ENCODE measurements around the gene PRKCE. TPM values are rescaled to one million over a fixed set of nuclear protein-coding genes. Genes with fewer than 3 reads are reported as not detected.

PRKCE gene
- total RNA-seq, 1 experiment from 2014 or later, result 14.8 TPM

DNA sequence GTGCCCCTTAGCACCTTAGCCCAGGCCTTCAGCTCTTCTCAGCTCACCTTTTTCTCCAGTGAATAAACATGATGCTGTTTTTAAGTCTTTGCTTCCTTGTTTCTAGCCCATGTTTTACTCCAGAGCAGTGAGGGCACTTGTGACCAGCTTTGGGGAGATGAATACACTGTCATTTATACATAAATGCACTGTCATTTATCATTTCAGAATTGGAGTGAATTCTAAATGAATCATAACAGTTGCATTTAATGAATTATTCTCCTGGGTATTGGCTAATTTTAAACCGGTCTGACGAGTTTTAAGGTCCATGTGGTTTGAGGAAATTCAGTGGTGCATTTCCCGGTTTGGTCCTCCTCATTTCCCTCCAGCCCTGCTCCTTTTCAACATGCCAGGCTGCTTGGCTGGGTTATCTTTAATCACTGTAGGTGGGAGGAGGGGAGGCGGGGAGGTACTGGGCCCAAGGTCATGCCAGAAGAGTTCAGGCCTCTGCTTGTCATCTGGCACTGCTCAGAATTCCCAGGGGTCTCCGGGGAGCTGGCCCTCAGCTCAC is 23.9 kb downstream of the PRKCE start (continued):
- peak; percentile 24; the same call in 1 of the 2 replicates for TF ChIP-seq POLR2AphosphoS5 (IDR thresholded peaks at IDR 0.05; ENCODE audit: low read depth, low read length)
- TF ChIP-seq, protein P1, sequence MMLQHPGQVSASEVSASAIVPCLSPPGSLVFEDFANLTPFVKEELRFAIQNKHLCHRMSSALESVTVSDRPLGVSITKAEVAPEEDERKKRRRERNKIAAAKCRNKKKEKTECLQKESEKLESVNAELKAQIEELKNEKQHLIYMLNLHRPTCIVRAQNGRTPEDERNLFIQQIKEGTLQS (IDR thresholded peaks at IDR 0.05), result no peak; the same call in 1 of the 2 replicates

DNA sequence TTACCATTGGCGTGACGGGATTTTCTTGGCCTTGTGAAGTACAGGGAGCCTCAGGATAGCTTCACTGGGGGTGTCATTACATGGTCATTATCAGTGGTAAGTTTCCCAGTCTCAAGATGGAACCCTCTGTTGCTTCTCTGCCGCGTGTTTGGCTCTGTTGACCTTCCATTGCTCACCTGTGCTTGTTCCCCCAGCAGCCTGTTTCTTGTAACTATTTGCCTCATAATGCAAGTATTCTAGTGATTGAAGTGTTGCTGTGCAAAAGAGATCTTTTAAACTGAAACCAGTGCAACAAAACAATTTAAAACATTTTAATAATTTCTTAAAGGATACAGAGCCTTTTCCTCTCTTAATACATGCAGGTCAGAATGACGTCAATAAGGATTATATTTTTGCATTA is 24.6 kb downstream of the PRKCE start:
- Histone ChIP-seq H2AFZ (ENCODE audit: low read depth, low read length, poor library complexity, severe bottlenecking) (no peak overlapping the region), H3K4me2 (ENCODE audit: low read length) (peak overlapping the region; percentile 68), H3K4me1 (ENCODE audit: control insufficient read depth in 1 of 2, insufficient read depth in 2 of 2, low read length in 2 of 2) (peaks cover 28 to 58% of the 10 kb centered on the region in 2 experiments), H3K9me3 (ENCODE audit: control insufficient read depth in 1 of 2, insufficient read depth in 1 of 2, low read depth in 1 of 2, low read length in 2 of 2) (no peaks in the 10 kb centered on the region), H3K9me2 (ENCODE audit: insufficient read depth) (no peaks in the 10 kb centered on the region), H3K79me2 (ENCODE audit: insufficient read depth, low read length) (peaks cover 36% of the 10 kb centered on the region), H3K27me3 (ENCODE audit: insufficient read depth, low read length) (no peaks in the 10 kb centered on the region), H3K36me3 (ENCODE audit: control insufficient read depth in 1 of 2, insufficient read depth in 2 of 2, low read length in 2 of 2) (no peaks in the 10 kb centered on the region), H3K9ac (ENCODE audit: low read length) (peak overlapping the region; percentile 37; the same call in 1 of the 2 replicates), H3K27ac (ENCODE audit: low read depth, low read length) (peak overlapping the region; percentile 75), H3K4me3 (replicated peaks in 1 of 2; ENCODE audit: low read depth in 1 of 2, low read length in 2 of 2) (no peak overlapping the region), H4K20me1 (ENCODE audit: insufficient read depth) (no peaks in the 10 kb centered on the region)
- no peak for TF ChIP-seq YY1 (IDR thresholded peaks at IDR 0.05; ENCODE audit: extremely low read depth, insufficient replicate concordance, low read depth, low read length)
- TF ChIP-seq ZNF274 (IDR thresholded peaks at IDR 0.05; ENCODE audit: low read depth, low read length), result no peak
- TF ChIP-seq, protein P2, sequence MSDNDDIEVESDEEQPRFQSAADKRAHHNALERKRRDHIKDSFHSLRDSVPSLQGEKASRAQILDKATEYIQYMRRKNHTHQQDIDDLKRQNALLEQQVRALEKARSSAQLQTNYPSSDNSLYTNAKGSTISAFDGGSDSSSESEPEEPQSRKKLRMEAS (IDR thresholded peaks at IDR 0.05), result no peak
- TF ChIP-seq JUND (IDR thresholded peaks at IDR 0.05), result no peak
- no peak for TF ChIP-seq SRF (IDR thresholded peaks at IDR 0.05; ENCODE audit: low read depth)
- no peak for TF ChIP-seq POLR2A (IDR thresholded peaks at IDR 0.05; ENCODE audit: borderline replicate concordance, extremely low read depth, insufficient read depth, insufficient read length)
- no peak for TF ChIP-seq CEBPB (IDR thresholded peaks at IDR 0.05; ENCODE audit: low read depth)
- TF ChIP-seq, protein P3, sequence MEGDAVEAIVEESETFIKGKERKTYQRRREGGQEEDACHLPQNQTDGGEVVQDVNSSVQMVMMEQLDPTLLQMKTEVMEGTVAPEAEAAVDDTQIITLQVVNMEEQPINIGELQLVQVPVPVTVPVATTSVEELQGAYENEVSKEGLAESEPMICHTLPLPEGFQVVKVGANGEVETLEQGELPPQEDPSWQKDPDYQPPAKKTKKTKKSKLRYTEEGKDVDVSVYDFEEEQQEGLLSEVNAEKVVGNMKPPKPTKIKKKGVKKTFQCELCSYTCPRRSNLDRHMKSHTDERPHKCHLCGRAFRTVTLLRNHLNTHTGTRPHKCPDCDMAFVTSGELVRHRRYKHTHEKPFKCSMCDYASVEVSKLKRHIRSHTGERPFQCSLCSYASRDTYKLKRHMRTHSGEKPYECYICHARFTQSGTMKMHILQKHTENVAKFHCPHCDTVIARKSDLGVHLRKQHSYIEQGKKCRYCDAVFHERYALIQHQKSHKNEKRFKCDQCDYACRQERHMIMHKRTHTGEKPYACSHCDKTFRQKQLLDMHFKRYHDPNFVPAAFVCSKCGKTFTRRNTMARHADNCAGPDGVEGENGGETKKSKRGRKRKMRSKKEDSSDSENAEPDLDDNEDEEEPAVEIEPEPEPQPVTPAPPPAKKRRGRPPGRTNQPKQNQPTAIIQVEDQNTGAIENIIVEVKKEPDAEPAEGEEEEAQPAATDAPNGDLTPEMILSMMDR (IDR thresholded peaks at IDR 0.05 in 2 of 3, conservative IDR thresholded peaks at IDR 0.05 in 1 of 3; ENCODE audit: borderline replicate concordance in 1 of 3, insufficient read depth in 1 of 3, low read depth in 2 of 3, low read length in 2 of 3), result no peak
- TF ChIP-seq SIN3A (IDR thresholded peaks at IDR 0.05; ENCODE audit: low read depth), result no peak
- no peak for TF ChIP-seq POLR2AphosphoS5 (IDR thresholded peaks at IDR 0.05; ENCODE audit: low read depth, low read length)
- TF ChIP-seq, protein P4, sequence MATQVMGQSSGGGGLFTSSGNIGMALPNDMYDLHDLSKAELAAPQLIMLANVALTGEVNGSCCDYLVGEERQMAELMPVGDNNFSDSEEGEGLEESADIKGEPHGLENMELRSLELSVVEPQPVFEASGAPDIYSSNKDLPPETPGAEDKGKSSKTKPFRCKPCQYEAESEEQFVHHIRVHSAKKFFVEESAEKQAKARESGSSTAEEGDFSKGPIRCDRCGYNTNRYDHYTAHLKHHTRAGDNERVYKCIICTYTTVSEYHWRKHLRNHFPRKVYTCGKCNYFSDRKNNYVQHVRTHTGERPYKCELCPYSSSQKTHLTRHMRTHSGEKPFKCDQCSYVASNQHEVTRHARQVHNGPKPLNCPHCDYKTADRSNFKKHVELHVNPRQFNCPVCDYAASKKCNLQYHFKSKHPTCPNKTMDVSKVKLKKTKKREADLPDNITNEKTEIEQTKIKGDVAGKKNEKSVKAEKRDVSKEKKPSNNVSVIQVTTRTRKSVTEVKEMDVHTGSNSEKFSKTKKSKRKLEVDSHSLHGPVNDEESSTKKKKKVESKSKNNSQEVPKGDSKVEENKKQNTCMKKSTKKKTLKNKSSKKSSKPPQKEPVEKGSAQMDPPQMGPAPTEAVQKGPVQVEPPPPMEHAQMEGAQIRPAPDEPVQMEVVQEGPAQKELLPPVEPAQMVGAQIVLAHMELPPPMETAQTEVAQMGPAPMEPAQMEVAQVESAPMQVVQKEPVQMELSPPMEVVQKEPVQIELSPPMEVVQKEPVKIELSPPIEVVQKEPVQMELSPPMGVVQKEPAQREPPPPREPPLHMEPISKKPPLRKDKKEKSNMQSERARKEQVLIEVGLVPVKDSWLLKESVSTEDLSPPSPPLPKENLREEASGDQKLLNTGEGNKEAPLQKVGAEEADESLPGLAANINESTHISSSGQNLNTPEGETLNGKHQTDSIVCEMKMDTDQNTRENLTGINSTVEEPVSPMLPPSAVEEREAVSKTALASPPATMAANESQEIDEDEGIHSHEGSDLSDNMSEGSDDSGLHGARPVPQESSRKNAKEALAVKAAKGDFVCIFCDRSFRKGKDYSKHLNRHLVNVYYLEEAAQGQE (IDR thresholded peaks at IDR 0.05; ENCODE audit: low read depth), result no peak
- no peak for TF ChIP-seq ELF1 (IDR thresholded peaks at IDR 0.05; ENCODE audit: borderline replicate concordance, low read depth)
- RAD21 ChIA-PET (ENCODE audit: low non-redundant PET in 1 of 2, low total read pairs in 2 of 2, uncharacterized antibody in 2 of 2, unreplicated experiment in 2 of 2), result no interaction called here
- POLR2A ChIA-PET, result no interaction called here
- no TSS peak for BruUV-seq (replicated peaks)
- no peak for DNase-seq (ENCODE audit: low read depth, low spot score)
- ATAC-seq, result no peak
- CTCF ChIA-PET, result no interaction called here
- intact Hi-C loops (cut with micrococcal nuclease), result no loop called here
